ENCODE data around the gene COL5A1. TPM values are rescaled to one million over a fixed set of nuclear protein-coding genes. Genes with fewer than 3 reads are reported as not detected.

Gene COL5A1
- total RNA-seq, 1 experiment from 2014 or later = 9.5 TPM

DNA sequence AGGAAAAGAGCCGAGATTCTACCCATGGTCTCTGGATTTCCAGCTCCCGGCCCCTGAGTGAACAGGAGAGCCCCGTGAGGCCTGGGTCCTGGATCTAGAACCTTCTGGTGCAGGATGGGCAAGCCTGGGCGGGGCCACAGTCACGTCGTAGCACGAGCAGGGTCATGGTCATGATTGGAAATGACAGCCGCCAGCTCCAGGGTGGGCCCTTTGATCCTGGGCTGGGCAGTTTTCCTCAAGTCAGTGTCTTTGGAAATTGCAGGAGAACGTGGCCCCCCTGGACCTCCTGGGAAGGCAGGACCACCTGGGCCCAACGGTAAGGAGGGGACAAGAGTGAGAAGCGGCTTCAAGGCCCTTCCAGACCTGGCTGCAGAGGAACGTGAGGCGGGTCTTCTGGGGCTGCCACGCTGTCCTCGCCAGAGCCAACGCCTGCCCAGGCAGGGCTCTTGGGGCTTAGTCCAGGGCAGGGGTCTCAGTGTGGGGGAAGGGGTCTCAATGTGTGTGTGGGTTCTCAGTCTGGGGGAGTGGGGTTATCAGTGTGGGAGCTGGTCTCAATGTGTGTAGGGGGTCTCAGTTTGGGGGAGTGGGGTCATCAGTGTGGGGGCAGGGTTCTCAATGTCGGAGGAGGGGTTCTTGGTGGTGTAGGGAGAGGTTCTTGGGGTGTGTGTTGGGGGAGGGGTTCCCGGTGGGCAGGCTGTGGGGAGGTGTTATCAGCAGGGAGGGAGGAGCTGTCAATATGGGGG is 241.6 kb downstream of the COL5A1 start:
- no peak overlapping the region for H2BK20ac ChIP-seq (ENCODE audit: low read depth, low read length, poor library complexity, severe bottlenecking)
- H3K18ac ChIP-seq (ENCODE audit: insufficient read length, low read depth, low read length) = no peak overlapping the region
- H3K4me1 ChIP-seq (ENCODE audit: insufficient read depth, low read length) = no peaks in the 10 kb centered on the region
- H3K56ac ChIP-seq (ENCODE audit: insufficient read length, low read depth, low read length) = no peak overlapping the region
- no peak overlapping the region for H3K4ac ChIP-seq (ENCODE audit: low read depth, low read length)
- no peaks in the 10 kb centered on the region for H3K79me1 ChIP-seq (ENCODE audit: insufficient read depth, low read depth, low read length, poor library complexity, severe bottlenecking)
- Mint-ChIP-seq H3K27ac (no peak overlapping the region), H3K4me1 (peaks cover 0 to 4% of the 10 kb centered on the region in 2 experiments; a peak in 2 of 4 replicates), H3K4me3 (no peak overlapping the region), H3K9me3 (no peaks in the 10 kb centered on the region), H3K36me3 (ENCODE audit: insufficient read depth in 1 of 3, low read depth in 3 of 3) (no peaks in the 10 kb centered on the region), H3K27me3 (ENCODE audit: low read depth) (no peaks in the 10 kb centered on the region; the same call in none of the 2 replicates)
- no peak overlapping the region for H4K91ac ChIP-seq (ENCODE audit: insufficient read length, low read depth, low read length)
- no peak overlapping the region for H2BK12ac ChIP-seq (ENCODE audit: insufficient read length, low read depth, low read length)
- no peaks in the 10 kb centered on the region for H3K23me2 ChIP-seq (ENCODE audit: insufficient read length, low read depth, low read length, poor library complexity, severe bottlenecking)
- no peak overlapping the region for H4K8ac ChIP-seq (replicated peaks; ENCODE audit: insufficient read length, low read depth, low read length)
- no peaks in the 10 kb centered on the region for H3K79me2 ChIP-seq (ENCODE audit: insufficient read depth, low read length)
- H3K27me3 ChIP-seq (ENCODE audit: insufficient read depth, low read length) = no peaks in the 10 kb centered on the region
- H2AFZ ChIP-seq (ENCODE audit: low read length) = no peak overlapping the region
- H2BK5ac ChIP-seq (ENCODE audit: insufficient read length, low read length) = no peak overlapping the region
- no peak overlapping the region for H3K9ac ChIP-seq (ENCODE audit: extremely low read depth, insufficient read length, low read length)
- H2BK120ac ChIP-seq (ENCODE audit: low read depth, low read length, poor library complexity, severe bottlenecking) = no peak overlapping the region
- H3K14ac ChIP-seq (ENCODE audit: insufficient read depth, low read length) = no peak overlapping the region
- no peak overlapping the region for H2AK5ac ChIP-seq (ENCODE audit: insufficient read length, low read length)
- no peaks in the 10 kb centered on the region for H3K9me3 ChIP-seq (ENCODE audit: control insufficient read depth, low read depth, low read length)
- H3K27ac ChIP-seq (ENCODE audit: insufficient read length, low read depth, low read length) = no peak overlapping the region
- no peak overlapping the region for H3T11ph ChIP-seq (ENCODE audit: low read length)
- no peak overlapping the region for H3K23ac ChIP-seq (ENCODE audit: insufficient read length, low read depth, low read length)
- H4K20me1 ChIP-seq (ENCODE audit: control insufficient read depth, insufficient read depth, insufficient read length) = no peaks in the 10 kb centered on the region
- H3K4me2 ChIP-seq (ENCODE audit: insufficient read depth, insufficient read length, low read length) = no peak overlapping the region
- no peak overlapping the region for H2BK15ac ChIP-seq (ENCODE audit: low read depth, low read length)
- DNase-seq = no peak
- TF ChIP-seq CTCF (conservative IDR thresholded peaks at IDR 0.05) = no peak
- H4K5ac ChIP-seq (ENCODE audit: insufficient read length, low read depth, low read length) = no peak overlapping the region
- no CpG with 5 or more reads among the region's 18 CpGs for WGBS (ENCODE audit: extremely low coverage, insufficient read length, low lambda C conversion rate)
